OCI-LY3 (cell line): ENCODE measurements around the gene TRIM27.
"Not testable (repeated sequence)": the region's sequence is repeated elsewhere in the genome, so short reads cannot be mapped to it uniquely, and the experiment has no call there.

Experiments
- EZH2phosphoT487 ChIP-seq: fragments of 200-600 bp; shearing (Covaris generic); IDR thresholded peaks from 2 replicates; pipeline ENCODE4 v1.6.1; 2018; ENCODE audit warnings: antibody characterized with exemption, mixed run types, low read depth
- TF ChIP-seq, protein P1 (sequence below): fragments of 200-600, 300-600 bp; sonication (generic); IDR thresholded peaks from 2 replicates; pipeline ENCODE4 v1.5.1; 2014; ENCODE audit warnings: antibody characterized with exemption, low read length, low read depth

DNA sequence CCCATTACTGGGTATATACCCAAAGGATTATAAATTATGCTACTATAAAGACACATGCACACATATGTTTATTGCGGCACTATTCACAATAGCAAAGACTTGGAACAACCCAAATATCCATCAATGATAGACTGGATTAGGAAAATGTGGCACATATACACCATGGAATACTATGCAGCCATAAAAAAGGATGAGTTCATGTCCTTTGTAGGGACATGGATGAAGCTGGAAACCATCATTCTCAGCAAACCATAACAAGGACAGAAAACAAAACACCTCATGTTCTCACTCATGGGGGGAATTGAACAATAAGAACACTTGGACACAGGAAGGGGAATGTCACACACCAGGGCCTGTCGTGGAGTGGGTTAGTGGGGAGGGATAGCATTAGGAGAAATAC, 69.4 kb downstream of the TRIM27 start:
- TF ChIP-seq, protein P1, sequence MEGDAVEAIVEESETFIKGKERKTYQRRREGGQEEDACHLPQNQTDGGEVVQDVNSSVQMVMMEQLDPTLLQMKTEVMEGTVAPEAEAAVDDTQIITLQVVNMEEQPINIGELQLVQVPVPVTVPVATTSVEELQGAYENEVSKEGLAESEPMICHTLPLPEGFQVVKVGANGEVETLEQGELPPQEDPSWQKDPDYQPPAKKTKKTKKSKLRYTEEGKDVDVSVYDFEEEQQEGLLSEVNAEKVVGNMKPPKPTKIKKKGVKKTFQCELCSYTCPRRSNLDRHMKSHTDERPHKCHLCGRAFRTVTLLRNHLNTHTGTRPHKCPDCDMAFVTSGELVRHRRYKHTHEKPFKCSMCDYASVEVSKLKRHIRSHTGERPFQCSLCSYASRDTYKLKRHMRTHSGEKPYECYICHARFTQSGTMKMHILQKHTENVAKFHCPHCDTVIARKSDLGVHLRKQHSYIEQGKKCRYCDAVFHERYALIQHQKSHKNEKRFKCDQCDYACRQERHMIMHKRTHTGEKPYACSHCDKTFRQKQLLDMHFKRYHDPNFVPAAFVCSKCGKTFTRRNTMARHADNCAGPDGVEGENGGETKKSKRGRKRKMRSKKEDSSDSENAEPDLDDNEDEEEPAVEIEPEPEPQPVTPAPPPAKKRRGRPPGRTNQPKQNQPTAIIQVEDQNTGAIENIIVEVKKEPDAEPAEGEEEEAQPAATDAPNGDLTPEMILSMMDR, result not testable (repeated sequence)
- not testable (repeated sequence) for TF ChIP-seq EZH2phosphoT487
